ENCODE measurements around the gene LIMA1.

The LIMA1 gene

DNA sequence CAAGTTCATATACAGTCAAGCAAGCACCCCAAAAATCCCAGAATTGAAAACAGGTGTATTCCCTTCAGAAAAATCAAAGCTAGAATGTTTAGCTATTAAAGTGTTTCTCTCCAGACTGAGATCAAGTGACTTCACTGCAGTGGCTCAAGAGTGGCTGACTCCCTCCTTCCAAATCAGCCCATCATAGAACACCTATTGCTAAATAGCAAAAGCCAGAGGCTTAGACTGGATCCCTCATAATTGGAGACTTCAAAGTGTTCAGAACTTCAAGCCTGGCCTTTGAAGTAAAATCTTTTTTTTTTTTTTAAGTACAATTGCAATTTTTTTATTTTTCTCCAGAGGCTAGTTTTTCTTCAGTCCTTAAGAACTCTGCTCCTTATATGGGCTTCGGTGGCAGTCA is 66.1 kb downstream of the LIMA1 start:
- DNase-seq (ENCODE audit: low read depth) = no peak

DNA sequence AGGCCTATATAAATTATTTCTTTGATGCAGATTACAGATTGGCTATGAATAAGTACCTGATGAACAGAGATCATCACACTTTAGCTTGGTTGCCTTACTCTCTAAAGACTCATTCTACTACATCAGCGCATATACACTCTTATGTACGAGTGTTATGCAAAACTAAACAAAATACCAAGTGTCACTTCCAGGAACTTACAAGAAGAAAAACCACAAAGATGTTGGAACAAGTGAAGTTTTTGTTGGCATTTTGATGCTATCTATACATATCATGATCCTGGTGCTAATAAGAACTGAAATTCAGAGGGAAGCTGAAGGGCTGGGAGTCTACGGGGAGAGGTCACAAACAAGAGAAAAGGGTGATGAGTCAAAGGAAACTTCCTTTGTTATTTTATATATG is 68.3 kb downstream of the LIMA1 start:
- DNase-seq (ENCODE audit: low read depth) = no peak

DNA sequence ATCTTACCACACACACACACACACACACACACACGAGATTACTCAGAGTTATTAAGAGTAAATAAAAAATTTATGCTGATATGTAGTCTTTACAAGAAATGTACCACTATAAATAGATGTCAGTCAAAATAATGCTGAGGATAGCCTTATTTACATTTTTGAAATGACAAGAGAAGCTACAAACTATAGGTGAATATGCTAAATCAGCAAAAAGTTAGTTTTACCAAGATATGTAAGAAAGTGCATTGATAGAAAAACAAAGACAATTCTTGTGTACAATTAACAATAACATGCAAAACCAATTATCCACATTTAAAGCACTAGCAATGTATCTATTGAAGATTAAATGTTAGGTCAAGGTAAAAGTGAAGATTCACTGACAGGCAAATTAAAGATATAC is 69.3 kb downstream of the LIMA1 start:
- no peak for DNase-seq (ENCODE audit: low read depth)

DNA sequence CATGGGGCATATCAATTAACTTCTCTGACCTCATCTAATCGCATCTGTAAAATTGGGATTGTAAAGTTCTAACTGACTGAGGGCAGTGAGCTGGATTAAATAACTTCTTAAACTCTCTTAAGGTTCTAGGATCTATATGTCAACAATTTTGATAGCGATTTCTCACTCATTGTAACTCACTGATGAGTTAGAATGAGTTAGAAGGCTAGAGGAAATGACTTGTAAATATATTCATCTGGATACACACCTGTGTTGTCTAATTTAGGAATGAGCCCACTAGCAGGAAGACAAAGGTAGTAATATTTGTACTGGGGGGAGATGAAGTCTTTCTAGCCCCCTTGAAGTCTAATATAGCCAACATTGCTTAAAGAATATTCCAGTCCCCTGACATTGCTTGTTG is 69.9 kb downstream of the LIMA1 start:
- no peak for DNase-seq (ENCODE audit: low read depth)

DNA sequence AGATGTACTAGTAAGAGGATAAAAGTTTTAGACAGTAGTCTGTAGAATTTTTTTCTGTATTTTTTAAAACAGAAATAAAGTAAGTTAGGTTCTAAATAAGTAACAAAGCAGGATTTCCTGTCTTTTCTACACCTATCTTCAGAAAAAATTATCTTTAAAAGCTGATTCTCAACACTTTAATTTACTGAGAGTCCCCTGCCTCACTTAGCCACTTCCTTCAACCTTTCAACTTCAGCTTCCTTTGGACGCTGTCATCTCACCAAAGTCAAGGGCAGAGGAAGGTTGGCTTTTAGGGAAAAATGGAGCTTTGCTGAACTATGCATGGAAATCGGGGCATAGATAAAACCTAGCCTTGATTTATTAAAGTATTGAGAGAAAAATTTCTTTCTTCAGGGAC is 71.3 kb downstream of the LIMA1 start:
- no peak for DNase-seq (ENCODE audit: low read depth)

DNA sequence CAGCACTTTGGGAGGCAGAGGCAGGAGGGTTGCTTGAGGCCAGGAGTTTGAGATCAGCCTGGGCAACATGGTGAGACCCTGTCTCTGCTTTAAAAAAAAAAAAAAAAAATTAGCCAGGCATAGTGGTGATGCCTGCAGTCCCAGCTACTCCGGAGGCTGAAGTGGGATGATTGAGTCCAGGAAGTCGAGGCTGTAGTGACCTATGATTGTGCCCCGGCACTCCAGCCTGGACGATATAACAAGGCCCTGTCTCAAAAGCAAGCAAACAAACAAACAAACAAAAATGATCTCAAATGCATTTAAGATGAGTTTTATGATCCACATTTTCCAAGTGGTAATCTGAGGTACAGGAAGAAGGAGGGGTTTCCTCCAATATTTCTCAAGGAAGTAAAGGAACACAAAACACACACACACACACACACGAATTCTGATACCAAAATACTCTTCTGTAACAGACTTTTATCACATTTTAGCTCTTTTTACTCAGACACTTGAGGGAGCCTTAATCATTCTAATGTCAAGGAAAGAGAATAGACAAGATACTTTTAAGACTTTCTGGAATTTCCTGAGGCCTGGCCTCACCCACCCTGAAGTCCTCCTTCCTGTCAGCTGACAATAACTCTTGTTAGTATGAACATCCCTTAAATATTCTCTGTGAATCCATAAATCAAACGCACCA is 71.8 kb downstream of the LIMA1 start:
- no peak for DNase-seq (ENCODE audit: low read depth)

DNA sequence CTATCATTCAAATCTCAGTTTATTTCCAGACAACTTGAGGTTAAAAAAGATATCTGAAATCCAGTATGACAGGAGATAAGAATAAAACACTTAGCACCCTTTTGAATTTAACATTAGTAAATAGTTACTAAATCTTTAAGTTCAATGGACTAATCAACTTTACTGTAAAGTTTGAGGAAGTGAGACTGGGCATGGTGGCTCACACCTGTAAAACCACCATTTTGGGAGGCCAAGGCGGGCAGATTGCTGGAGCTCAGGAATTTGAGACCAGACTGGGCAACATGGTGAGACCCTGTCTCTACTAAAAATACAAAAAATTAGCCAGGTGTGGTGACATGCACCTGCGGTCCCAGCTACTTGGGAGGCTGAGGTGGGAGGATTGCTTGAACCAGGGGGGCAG is 75.9 kb downstream of the LIMA1 start:
- no peak for DNase-seq (ENCODE audit: low read depth)

DNA sequence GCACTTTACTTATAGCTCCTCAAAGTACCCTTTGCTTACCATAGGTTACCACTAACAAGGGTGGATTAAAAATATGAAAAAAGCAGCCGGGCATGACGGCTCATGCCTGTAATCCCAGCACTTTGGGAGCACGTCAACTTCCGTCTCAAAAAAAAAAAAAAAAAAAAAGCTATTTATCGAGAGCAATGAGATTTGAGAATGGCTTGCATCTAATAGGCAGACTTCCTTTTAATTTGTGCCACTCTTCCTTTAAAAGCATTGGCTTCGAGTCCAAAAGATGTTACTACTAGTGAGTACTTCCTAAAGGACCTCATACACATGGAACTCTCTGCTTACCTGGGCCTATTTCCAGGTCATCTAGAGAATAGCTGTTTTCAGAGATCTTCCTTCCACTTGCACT is 77.7 kb downstream of the LIMA1 start:
- DNase-seq (ENCODE audit: low read depth) = no peak

DNA sequence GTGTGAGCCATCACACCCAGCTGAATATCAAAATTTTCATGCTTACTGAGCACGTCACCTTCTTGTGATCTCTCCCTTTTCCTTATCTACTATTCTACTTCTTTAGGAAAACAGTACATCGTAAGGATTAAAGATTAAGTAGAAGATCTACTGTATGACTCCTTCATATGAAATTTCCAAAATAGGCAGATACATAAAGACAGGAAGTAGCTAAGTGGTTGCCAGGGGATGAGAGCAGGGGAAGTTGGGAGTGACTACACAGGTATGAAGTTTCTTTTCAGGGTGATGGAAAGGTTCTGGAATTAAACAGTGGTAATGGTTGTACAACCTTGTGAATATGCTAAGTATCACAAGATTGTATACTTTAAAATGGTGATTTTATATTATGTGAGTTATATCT is 79.6 kb downstream of the LIMA1 start:
- DNase-seq (ENCODE audit: low read depth) = no peak

DNA sequence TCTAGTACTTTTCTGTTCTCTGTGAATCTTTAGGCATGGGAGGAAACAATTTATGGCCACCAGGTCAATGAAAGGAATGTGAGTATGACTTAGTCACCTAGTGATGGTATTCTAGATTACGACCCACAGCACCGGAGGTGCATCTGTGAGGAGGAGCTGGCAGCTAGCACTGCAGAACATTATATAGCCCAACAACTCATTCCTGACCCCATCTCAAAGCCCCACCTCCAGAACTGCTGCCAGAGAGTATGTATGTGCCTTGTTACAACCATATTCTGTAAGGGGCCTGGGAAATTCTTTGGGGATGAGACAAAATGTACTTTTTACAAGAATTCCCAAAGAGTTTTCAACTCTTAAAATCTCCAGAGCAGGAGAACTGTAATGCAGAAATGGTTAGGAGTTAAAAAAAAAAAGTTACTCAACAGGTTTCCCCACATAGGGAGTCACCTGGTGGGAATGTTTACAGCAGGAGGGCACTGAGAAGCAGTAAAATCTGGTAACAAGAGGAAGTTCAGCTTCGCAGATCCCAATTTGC is 81.3 kb downstream of the LIMA1 start:
- DNase-seq (ENCODE audit: low read depth) = peak; percentile 97

DNA sequence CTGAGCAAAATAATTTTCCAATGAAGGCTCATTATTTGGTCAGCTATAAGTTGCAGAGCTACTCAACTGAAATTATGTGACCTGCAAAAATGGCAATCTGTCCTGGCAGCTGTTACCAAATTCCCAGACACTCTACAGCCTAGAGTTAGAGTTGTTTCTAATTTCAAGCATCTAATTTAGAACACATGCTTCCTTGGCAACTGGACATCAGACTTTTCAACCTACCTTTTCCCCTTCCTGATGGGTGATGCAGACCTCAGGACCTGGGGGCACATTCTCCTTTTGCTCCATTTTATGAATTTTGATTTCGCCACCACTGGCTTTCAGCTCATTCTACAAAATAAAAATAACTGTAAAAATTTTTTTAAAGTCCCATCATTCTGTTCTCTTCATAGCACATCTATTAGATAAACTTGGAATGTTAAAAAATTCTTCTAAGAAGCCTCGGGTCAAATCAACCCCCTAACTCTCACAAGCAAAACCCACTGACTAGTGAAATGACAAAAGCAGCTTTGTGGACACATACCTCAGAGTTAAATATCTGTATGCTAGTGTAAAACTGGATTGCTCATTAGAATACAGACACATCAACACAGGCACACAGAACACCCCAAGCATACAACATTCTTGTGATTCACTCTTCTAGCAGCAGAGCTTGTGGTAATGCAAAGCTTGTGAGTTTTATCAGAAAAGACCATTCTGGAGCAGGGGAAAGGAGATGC is 82.6 kb downstream of the LIMA1 start:
- no peak for DNase-seq (ENCODE audit: low read depth)

DNA sequence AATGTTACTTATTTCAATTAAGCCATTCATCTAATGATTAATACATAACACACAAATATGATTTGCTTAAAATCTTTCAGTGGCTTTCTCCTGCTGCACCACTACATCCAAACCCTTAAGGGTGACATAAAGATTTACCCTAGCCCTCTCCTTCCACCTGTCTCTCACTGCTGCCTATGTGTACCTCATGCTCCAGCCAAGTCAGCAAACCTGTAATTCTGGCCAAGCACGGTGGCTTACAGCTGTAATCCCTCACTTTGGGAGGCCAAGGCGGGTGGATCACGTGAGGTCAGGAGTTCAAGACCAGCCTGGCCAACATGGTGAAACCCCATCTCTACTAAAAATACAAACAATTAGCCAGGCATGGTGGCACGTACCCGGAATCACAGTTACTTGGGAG is 84.5 kb downstream of the LIMA1 start:
- DNase-seq (ENCODE audit: low read depth) = no peak

DNA sequence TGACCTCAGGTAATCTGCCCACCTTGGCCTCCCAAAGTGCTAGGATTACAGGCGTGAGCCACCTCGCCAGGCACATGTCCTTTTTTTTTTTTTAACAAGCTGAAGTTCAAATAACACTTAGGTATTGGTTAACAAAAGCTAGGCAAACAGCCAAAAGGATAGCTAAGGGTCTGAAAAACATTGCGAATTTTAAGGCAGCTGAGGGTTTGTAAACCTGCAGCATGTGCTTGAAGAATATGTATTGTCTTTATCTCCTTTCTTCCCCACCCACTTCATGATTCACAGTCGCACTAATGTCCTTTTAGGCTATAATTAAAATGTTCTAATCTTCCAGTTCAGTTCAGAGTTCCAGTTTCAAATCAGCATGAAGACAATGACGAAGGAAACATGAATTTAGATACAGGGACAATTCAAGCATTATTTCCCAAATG is 86.0 kb downstream of the LIMA1 start:
- DNase-seq (ENCODE audit: low read depth) = no peak

DNA sequence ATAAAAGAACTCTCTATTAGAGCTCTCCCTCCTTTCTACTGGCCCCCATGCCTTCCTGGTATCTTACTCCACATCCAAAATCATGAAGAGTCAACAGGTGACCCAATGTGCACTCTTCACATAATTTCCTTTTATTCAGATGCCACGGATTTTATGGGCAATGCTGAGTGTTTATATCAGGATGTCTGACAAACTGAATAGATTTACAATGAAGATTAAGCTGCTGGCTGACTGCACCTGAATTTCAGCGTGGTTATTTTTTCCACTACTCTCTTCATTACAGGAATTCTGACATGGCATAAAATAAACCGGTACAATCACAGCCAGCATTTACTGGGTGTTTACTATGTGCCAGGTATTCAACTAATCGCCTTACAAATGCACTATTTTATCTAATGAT is 86.8 kb downstream of the LIMA1 start:
- DNase-seq (ENCODE audit: low read depth) = no peak

DNA sequence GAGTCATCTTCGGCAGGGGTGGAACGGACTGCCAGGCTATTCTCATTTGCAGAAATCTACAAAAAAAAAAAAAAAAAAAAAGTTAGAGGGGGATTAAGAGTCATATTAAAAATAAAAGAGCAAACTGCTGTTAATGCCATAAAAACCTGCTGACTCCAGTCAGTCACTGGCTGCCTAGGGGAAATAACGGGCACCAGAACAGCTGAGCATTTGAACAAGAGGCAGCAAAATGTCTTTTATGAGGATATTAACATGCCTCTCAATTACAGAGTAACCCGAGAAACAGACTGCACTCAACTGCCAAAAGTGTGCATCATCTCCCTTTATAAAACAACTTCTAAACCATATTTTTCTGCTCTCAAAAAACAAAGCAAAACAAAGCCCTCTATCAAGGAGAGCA is 87.5 kb downstream of the LIMA1 start:
- no peak for DNase-seq (ENCODE audit: low read depth)

DNA sequence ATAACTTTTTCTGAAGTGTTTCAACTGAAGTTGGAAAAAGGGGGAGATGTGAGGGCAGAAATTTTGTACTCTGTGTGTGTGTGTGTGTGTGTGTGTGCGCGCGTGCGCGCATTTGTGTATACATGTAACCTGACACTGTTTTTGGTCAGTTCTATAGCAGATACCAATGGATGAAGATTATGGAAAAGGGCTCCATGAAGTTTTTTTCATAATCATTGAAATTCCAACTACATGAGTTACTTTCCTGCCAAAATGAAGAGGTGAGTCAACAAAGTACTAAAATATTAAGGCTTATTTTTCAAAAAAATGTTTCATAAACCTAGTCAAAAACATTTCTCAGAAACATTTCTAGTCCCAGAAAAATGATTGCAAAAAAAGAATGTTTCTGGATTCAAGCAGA is 90.4 kb downstream of the LIMA1 start:
- DNase-seq (ENCODE audit: low read depth) = peak; percentile 59

DNA sequence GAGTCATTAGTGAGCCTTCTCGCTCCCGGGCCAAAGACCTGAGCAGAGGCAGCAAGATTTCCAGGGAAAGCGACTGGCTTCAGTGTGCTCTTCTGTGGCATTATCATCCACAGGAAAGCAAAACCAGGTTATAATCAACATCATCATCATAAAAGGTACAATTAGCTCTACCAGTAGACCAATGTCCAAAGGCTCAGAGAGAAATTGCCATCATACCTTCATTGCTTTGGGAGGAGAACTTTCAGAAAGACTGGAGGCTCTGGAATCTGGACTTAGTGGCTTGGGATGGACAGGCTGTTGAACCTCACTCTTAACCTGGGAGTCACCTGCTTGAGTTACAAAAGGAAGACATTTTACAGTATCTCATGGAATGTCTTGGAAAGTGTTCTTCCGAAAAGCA is 91.1 kb downstream of the LIMA1 start:
- no peak for DNase-seq (ENCODE audit: low read depth)

DNA sequence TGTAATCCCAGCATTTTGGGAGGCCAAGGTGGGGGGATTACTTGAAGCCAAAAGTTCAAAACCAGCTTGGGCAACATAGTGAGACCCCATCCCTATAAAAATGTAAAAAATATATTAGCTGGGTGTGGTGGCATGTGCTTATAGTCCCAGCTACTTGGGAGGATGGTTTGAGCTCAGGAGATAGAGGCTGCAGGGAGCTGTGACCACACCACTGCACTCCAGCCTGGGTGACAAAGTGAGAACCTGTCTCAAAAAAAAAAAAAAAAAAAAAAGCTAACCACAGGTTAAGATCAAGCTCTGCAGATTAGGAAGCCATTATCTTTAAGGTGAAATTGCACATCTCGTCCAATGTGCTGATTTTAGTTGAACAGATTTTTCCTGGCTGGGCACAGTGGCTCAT is 92.5 kb downstream of the LIMA1 start:
- no peak for DNase-seq (ENCODE audit: low read depth)

DNA sequence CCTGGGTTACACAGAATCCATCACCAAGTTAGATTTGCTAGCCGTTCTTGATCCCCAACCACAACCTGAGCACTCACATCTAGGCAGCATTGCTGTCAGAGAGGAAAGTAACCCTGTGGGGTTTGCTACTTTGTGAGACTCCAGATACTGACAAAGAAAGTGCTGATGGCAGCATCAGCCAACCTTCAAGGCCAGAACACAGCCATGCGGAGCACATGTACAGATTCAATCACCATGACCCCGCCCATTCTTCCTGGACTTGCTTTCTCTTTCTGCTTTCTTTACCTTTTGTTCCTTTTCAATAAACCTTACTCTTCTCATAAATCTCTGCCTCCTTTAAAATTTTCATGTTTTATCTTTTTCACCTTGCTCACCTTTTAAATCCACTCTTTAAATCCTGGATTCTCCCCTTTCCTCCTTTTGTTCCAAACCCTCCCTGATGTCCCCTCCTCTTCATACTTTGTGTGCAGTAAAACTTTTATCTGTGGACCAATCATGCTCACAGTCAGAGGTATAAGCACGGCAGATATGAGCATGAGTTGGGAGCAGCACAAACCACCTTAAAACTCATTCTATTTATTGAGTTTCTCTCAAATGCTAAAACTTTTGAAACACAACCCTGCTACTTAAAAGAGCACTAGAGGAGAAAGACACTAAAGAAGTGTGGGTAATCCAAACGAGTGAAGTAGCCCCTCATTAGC is 94.3 kb downstream of the LIMA1 start:
- DNase-seq (ENCODE audit: low read depth) = no peak

DNA sequence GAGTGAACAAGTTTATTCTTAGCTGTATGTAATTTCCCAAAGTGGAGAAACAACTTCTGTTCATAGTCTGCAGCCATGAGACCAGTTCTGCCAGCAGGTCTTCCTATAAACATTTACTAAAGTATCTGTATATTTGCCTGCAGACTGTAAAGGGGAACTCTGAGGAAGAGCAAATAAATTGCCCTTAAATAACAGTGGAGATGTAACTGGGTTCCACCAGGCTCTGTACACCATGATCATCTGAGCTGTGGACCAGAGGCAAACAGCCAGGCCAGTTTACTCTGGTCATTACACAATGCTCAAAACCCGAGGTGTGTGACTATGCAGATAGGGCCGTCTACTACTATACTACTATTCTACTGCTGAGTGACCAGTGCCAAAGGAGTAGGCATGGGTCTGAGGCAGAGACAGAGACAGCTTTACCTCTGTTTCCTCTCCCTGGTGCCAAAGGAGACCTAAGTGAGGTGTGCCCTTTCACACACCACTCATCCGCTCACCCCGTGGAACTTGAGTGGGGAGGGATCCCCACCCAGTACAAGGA is 95.0 kb downstream of the LIMA1 start:
- DNase-seq (ENCODE audit: low read depth) = no peak

DNA sequence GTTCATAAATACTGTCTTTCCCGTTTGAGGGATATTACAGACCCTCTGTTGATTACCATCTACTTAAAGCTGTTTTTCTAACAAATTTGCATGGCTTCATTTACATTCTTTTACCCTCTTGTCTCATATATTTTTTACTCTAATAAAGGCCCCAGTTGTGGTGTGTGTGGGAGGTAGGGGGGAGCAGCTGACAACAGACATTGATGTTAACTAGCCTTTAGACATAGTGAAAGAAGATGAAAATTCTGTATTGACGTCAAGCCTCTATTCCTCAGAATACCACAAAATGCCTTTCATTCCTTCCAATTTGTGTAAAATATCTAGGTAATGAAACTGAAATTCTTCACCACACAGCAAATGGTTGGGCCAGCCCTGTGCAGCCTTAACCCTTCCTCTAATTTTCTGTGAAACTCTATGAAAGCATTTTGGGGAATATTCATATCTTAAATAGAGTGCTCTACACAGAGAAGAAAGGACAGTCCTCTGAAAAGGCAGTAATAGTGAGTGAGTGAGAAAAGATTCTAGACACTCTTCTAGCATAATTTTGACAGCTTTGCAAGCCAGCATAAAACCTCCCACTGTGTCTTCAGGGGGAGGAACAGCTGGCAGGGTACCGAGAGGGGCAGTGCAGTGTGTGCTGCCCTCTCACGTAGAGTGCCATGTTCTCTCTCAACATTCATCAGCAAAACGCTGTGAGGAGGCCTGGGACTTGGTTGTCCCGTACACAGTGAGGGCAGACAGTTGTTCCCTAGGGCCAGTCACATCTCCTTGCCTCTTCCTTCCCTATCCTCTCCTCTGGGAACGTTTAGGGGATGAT is 96.0 kb downstream of the LIMA1 start:
- peak; percentile 63 for DNase-seq (ENCODE audit: low read depth)

DNA sequence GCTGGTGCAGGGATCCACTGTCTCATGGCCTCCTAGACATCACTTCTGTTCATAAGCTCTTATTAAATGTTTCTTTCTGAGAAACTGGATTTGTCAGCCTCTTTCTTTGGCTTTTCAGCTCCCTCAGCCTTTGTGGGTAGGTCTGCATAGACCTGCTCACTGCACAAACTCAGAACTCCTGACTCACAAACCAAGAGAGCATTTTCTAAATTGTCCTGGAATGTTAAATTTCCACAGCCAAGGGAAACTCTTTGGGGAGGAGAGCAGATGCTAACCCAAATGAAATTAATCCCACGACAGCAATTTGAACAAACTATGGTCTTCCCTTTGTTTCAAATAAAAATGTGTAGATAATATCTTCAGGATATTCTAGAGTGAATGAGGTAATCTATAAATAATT is 96.6 kb downstream of the LIMA1 start:
- DNase-seq (ENCODE audit: low read depth) = no peak
